Esophagus muscularis mucosa (tissue), 3 donors: Measurements from ENCODE around the gene IKZF2.

ENCODE experiments used
- CTCF ChIP-seq, 3 experiments: fragments of 200-600 bp in 2 of 3; fragments of 450-650 bp in 1 of 3; sonication (generic) in 2 of 3; IDR thresholded peaks; one replicate each; pipeline ENCODE4 v1.5.1; 2017 to 2019; ENCODE audit warnings: antibody characterized with exemption in 3 of 3, mild to moderate bottlenecking in 2 of 3, moderate library complexity in 1 of 3
- POLR2A ChIP-seq: fragments of 450-650 bp; IDR thresholded peaks from one replicate; pipeline ENCODE4 v1.6.1; 2017; ENCODE audit warnings: antibody characterized with exemption, moderate library complexity, mild to moderate bottlenecking, low read depth
- POLR2AphosphoS5 ChIP-seq, 2 donors: sonication (generic); formaldehyde crosslinking; IDR thresholded peaks; one replicate each; pipeline ENCODE4 v1.6.1; 2017; ENCODE audit warnings: antibody characterized with exemption in 2 of 2

GRCh38 chr2:212991120-212991519, 160.3 kb downstream of the IKZF2 start:
- TF ChIP-seq CTCF (IDR thresholded peaks at IDR 0.05) (no peak), POLR2A (no peak), POLR2AphosphoS5 (IDR thresholded peaks at IDR 0.05) (no peak)
